Activated naive CD8-positive, alpha-beta T cell (primary cell): ENCODE results near the gene ZBTB33.

ENCODE experiments used
- H3K27ac Mint-ChIP-seq: one replicate; pipeline ENCODE4 v1.8.0; 2021; ENCODE audit warnings: mixed read lengths
- H3K27me3 Mint-ChIP-seq: one replicate; pipeline ENCODE4 v1.8.0; 2021; ENCODE audit warnings: mixed read lengths
- H3K36me3 Mint-ChIP-seq: one replicate; pipeline ENCODE4 v1.8.0; 2021; ENCODE audit warnings: mixed read lengths
- H3K4me1 Mint-ChIP-seq: one replicate; pipeline ENCODE4 v1.8.0; 2021; ENCODE audit warnings: low read depth, mixed read lengths
- H3K4me3 Mint-ChIP-seq: one replicate; pipeline ENCODE4 v1.8.0; 2021; ENCODE audit warnings: mild to moderate bottlenecking, mixed read lengths
- H3K9me3 Mint-ChIP-seq: one replicate; pipeline ENCODE4 v1.8.0; 2021; ENCODE audit warnings: low read depth, mixed read lengths

Gene ZBTB33

DNA sequence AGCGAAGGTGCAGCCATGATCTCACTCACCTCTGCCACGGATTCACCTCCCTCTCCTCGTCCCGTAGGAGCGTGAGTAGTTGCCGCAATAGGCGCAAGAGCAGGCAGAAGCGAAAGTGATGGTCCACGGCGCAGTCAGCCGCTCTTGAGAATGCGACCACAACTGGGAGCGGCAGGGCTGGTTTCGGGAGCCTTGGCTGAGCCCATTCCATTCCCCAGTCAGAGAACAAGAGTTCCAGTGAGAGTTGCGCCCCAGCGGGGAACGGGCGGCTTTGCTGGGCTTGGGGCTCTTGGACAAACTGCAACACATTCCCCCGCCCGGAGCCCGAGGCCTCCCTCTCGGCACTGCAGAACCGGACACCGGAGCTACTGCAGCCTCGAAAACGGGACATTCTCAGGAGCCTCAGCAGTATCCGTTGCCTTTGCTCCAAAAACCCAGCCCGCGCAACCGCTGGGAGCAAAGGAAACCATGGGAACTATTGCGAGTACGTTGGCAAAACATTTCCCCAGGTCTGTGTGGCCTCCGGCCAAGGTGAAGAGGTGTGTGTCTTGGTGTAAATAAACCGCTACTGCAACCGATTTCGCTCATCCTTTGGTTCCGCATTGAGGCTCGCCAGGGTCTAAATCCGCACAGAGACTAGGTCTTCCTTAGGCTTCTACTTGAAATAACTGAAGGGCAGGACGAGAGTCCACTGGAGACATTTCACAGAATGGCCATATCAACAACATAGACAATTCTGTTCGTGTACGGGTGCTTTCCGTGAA is 5.7 kb upstream of the ZBTB33 start:
- Mint-ChIP-seq H3K9me3 (no peaks in the 10 kb centered on the region), H3K27ac (peak overlapping the region; percentile 92), H3K4me3 (peak overlapping the region; percentile 99), H3K27me3 (no peaks in the 10 kb centered on the region), H3K36me3 (no peaks in the 10 kb centered on the region), H3K4me1 (peaks cover 27% of the 10 kb centered on the region)

DNA sequence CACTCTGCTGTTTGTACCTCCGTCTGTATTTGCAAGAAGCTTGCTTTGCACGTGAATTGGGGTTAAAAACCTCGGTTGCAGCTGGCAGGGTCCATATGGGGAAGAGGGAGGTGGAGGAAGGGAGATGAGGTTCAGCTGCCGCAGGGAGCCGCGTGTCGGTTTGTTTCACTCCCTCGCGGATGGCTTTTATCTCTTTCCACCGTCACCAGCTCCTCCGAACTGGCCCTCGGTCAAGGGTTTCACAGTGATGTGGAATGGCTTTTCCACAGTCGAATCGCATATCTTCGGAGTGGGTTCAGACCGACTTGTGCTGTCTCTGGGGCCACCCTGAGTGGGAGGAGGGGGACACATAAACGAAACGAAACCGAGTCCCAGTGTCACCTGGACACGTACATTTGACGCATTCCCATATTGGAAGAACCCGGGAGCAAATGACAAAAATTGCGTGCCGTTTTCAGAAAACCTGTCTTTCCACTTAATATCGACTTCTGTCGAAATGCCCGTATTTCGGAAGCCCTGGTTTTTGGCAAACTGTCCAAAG is 929 bp downstream of the ZBTB33 start:
- H3K4me1 Mint-ChIP-seq: peaks cover 37% of the 10 kb centered on the region
- peak overlapping the region; percentile 81 for H3K27ac Mint-ChIP-seq
- peaks cover 3% of the 10 kb centered on the region for H3K36me3 Mint-ChIP-seq
- no peaks in the 10 kb centered on the region for H3K27me3 Mint-ChIP-seq
- H3K4me3 Mint-ChIP-seq: peak overlapping the region; percentile 92
- H3K9me3 Mint-ChIP-seq: no peaks in the 10 kb centered on the region

DNA sequence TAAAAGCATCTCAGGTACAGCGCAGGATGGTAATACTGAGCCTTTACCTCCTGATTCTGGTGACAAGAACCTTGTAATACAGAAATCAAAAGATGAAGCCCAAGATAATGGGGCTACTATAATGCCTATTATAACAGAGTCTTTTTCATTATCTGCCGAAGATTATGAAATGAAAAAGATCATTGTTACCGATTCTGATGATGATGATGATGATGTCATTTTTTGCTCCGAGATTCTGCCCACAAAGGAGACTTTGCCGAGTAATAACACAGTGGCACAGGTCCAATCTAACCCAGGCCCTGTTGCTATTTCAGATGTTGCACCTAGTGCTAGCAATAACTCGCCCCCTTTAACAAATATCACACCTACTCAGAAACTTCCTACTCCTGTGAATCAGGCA is 3.2 kb downstream of the ZBTB33 start:
- Mint-ChIP-seq H3K4me3 (no peak overlapping the region), H3K4me1 (peaks cover 44% of the 10 kb centered on the region), H3K9me3 (no peaks in the 10 kb centered on the region), H3K36me3 (peaks cover 3% of the 10 kb centered on the region), H3K27me3 (no peaks in the 10 kb centered on the region), H3K27ac (no peak overlapping the region)

DNA sequence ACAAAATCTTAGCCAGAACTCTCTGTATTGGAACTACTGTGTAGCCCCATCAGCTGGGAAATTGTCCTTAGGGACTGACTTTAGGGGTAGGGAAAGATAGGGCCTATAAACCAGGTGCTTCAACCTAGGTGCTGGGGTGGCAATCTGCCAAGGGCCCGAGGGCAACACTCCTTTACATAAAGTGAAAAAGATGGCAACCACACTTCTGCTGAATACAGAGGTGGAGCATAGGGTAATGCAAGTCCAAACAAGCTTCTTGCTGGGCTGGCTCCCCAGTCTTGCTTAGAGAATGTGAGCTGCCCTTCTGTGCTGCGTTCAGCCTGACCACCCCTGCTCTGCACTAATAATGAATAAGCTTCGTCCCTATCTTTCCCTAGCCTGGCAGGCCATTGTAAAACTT is 9.8 kb downstream of the ZBTB33 start:
- Mint-ChIP-seq H3K27me3 (no peaks in the 10 kb centered on the region), H3K27ac (no peak overlapping the region), H3K36me3 (no peaks in the 10 kb centered on the region), H3K4me1 (peaks cover 17% of the 10 kb centered on the region), H3K9me3 (no peaks in the 10 kb centered on the region), H3K4me3 (no peak overlapping the region)

DNA sequence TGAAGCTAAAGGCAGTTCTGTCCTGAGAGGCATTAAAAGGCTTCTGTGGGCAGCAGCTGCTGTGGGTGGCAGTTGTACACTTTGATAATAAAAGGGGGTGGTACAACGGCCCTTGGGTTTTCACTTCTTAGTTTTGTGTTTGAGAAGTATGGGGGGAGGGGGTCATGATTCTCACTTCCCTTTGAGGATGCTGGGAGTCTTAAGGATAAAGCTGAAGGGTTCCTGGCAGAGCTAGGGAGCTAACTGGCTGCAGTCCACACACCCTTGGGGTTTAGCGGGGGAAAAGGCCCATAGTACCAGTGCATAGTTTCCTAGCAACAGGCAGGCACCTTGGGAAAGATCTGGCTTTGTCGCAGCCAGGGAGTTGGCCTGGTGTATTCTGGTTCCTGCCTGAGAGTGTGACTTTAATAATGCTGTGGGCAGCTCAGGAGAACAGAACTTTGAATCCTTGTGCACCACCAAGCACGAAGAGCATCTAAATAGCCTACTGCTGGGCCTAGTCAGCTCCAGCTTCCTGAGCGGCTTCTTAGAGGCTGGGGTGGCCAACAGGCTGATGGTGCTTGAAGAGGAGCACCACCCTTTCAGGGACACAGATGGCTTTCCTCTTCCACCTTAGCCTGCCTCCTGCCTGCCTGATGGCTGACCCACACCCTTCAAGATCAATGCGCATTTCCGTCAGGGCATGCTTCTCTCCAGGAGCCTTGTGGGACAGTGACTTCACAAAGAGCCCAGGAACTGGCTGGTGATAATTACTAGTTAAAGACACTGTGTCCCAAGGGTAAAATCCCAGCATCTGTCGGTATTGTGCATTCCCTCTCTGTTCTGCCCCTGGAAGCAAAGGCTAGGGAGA is 12.5 kb downstream of the ZBTB33 start:
- Mint-ChIP-seq H3K27ac (no peak overlapping the region), H3K36me3 (no peaks in the 10 kb centered on the region), H3K4me1 (no peaks in the 10 kb centered on the region), H3K4me3 (no peak overlapping the region), H3K9me3 (no peaks in the 10 kb centered on the region), H3K27me3 (no peaks in the 10 kb centered on the region)

DNA sequence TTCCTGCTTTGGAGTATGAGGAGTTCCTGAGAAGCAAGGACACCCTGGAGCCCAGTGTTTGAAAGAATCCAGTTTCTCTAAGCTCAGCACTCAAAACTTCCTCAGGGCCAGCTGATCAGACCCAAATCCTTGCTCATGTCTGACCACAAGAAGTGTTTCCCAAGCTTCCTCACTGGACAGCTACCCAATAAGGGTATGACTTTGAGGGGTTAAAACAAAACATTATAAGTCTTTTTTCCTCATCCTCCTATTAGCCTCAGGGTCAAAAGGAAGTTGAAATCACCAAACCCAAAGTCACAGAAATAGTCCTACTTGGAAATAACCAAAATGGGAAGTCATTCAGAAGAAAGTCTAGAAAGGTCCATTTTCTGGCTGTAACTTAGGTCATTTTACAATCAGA is 13.7 kb downstream of the ZBTB33 start:
- no peaks in the 10 kb centered on the region for H3K9me3 Mint-ChIP-seq
- no peaks in the 10 kb centered on the region for H3K36me3 Mint-ChIP-seq
- H3K4me1 Mint-ChIP-seq: peaks cover 4% of the 10 kb centered on the region
- H3K4me3 Mint-ChIP-seq: no peak overlapping the region
- no peaks in the 10 kb centered on the region for H3K27me3 Mint-ChIP-seq
- H3K27ac Mint-ChIP-seq: no peak overlapping the region

DNA sequence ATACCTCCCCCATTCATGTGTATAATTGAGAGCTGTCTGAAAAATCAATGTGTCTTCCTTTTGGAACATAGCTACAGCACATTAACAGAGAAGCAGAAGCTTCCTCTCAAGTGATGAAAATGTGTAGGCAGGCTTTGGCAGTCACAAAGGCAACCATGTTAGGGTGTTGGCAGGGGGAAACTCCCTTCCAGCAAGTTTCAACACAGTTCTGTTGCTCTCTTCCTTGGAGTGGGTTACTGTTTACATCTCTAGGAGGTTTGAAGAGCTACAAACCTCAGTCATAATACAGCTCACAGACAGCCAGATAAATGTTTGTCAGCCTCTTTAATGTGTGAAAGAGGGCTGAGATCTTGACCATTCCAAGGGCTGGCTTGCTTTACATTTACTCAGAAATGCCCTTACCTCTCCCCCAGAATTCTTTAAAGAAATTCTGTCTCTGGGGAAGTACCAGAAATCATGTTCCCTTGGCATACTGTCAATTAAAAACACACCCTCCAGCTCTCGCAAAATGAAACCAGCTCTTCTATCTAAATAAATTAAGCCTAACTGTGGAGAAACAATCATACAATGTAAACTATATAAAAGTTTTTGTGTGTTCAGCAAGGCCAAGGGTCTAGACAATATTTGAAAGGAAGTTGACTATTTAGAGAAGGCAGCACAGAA is 18.9 kb downstream of the ZBTB33 start:
- Mint-ChIP-seq H3K36me3 (no peaks in the 10 kb centered on the region), H3K4me1 (peaks cover 10% of the 10 kb centered on the region), H3K27me3 (no peaks in the 10 kb centered on the region), H3K9me3 (no peaks in the 10 kb centered on the region), H3K27ac (no peak overlapping the region), H3K4me3 (no peak overlapping the region)

DNA sequence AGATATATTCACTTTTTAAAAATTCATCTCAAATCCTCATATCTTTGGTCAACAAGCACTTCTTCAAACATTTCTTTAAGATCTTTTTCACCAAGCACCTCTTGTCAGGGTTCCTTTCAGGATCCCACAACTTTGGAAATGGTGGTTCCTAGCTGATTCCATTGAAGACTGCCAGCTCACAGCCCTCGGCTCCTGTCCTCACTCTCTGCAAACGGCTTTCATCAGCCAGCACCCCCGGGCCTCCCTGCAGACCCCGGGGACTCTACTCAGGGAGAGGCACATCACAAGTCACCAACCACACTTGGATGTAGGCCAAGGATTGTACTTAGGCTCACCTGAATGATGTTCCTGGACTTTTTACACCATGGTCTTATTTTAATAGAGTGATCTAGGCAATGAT is 20.0 kb downstream of the ZBTB33 start:
- no peaks in the 10 kb centered on the region for H3K9me3 Mint-ChIP-seq
- no peak overlapping the region for H3K27ac Mint-ChIP-seq
- no peak overlapping the region for H3K4me3 Mint-ChIP-seq
- H3K36me3 Mint-ChIP-seq: no peaks in the 10 kb centered on the region
- H3K4me1 Mint-ChIP-seq: peaks cover 10% of the 10 kb centered on the region
- H3K27me3 Mint-ChIP-seq: no peaks in the 10 kb centered on the region

DNA sequence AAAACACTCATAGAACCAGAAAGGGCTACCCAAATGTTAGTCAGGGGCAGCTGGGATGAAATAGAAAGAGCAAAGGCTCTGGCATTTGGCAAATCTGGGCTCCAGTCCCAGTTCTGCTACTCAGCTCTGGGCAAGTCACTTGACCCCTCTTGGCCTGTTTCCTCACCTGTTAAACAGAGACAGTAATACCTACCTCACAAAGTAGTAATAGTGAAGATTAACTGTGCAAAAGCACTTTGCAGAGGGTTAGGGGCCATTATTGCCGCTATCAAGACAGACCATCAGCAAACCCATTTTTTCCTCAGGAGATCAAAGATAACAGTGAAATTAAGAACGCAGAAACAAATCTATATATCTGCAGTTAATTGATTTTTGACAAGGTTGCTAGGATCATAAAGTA is 20.6 kb downstream of the ZBTB33 start:
- Mint-ChIP-seq H3K9me3 (no peaks in the 10 kb centered on the region), H3K4me3 (no peak overlapping the region), H3K27ac (no peak overlapping the region), H3K36me3 (no peaks in the 10 kb centered on the region), H3K27me3 (no peaks in the 10 kb centered on the region), H3K4me1 (peaks cover 10% of the 10 kb centered on the region)

DNA sequence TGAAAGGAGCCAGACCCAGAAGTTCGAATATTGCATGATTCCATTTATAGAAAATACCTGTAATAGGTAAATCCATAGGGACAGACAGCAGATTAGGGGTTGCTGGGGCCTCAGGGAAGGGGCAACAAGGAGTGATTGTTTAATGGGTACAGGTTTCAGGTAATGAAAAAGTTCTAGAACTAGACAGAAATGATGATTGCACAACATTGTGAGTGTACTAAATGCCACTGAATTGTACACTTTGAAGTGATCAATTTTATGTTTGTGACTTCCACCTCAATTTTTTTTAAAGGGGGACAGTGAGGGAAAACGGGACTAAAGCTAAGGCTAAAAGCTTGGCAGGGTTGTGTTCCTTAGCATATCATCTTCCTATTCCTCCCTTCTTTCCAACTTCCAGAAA is 23.5 kb downstream of the ZBTB33 start:
- H3K9me3 Mint-ChIP-seq: no peaks in the 10 kb centered on the region
- H3K27ac Mint-ChIP-seq: no peak overlapping the region
- peaks cover 8% of the 10 kb centered on the region for H3K4me1 Mint-ChIP-seq
- no peak overlapping the region for H3K4me3 Mint-ChIP-seq
- no peaks in the 10 kb centered on the region for H3K27me3 Mint-ChIP-seq
- no peaks in the 10 kb centered on the region for H3K36me3 Mint-ChIP-seq

DNA sequence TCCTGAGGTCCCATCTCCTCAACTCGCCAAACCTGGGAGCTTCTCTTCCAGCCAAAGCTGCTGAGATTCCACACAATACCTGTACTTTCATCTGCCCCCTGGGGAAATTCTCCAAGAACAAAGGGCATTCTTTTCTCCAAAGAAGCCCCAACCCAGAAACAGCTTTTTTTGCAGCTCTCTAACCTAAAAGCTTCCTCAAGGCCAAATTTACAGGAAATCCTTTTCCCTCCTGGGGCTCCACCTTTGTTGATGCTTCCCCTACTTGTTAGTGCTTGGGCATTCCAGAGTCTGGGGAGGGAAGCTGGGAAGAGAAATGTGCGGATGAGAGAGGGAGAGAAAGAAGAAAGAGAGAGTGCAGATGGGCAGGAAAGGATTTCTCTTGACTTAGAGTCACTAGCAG is 24.3 kb downstream of the ZBTB33 start:
- Mint-ChIP-seq H3K9me3 (no peaks in the 10 kb centered on the region), H3K36me3 (no peaks in the 10 kb centered on the region), H3K27me3 (no peaks in the 10 kb centered on the region), H3K4me3 (no peak overlapping the region), H3K4me1 (peaks cover 1% of the 10 kb centered on the region), H3K27ac (no peak overlapping the region)

DNA sequence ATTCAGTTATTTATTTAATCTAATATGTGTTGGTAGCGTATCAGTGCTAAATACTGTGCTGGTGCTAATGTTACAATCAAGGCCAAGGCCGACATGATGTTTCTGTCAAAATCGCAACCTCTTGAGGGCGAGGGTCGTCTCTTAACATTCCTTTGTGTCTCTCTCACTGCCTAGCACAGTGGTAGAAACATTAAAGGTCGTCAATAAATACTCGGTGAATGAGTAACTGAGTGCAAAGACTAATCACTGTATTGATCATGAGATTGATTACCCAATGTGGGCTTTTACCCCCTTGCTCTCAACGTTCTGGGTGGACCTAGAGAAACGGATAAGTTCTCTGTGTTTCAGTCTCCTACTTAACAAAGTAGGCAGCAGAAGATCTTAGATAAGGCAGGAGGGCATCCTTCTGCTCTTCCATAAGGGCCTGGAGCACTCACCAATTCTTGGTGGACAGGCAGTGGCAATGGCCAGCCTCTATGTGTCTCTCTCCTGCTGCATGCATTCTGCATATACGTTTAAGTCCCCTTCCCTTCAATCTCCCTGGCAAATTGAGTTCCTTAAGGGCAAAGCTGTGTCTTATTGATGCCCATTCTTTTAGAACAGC is 30.5 kb downstream of the ZBTB33 start:
- no peak overlapping the region for H3K4me3 Mint-ChIP-seq
- no peaks in the 10 kb centered on the region for H3K36me3 Mint-ChIP-seq
- H3K27me3 Mint-ChIP-seq: no peaks in the 10 kb centered on the region
- H3K9me3 Mint-ChIP-seq: no peaks in the 10 kb centered on the region
- no peaks in the 10 kb centered on the region for H3K4me1 Mint-ChIP-seq
- no peak overlapping the region for H3K27ac Mint-ChIP-seq

DNA sequence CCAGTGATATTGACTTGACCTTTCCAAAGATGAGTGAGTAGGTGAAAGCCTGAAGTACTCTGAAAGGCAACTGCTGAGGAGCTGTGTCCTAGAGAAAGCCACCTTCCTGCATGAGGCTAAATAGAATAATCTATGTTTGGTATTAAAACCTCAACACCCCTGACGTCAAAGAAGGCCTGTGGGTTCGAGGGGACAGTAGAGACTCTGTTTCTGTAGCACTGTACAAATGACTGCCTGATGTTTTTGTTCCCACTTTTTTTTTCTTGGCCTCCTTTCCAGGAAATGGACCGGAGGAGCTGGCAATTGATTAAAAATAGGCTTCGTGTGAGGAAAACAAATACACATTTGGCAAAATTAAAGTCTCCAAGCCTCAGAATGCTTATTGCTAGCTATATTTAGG is 31.1 kb downstream of the ZBTB33 start:
- no peaks in the 10 kb centered on the region for H3K4me1 Mint-ChIP-seq

DNA sequence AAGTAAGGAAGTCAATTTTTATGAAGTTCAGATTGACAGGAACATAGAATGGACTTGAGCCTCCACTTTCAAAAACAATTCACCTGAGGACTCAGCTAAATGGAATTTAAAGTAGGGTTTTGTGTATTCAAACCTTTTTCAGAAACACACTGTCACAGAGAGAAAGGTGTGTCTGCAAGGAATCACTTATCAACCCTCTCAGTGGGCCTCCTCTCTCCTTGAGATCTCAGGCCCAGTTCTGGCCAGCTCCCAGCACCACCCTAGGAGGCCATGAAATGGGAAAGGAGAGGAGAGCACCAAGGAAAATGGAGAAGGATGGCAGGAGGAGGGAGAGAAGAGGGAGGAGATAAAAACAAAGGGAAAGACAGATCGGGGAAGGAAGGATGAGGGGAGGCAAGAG is 32.1 kb downstream of the ZBTB33 start:
- H3K4me3 Mint-ChIP-seq: no peak overlapping the region
- H3K27me3 Mint-ChIP-seq: no peaks in the 10 kb centered on the region
- H3K36me3 Mint-ChIP-seq: no peaks in the 10 kb centered on the region
- no peaks in the 10 kb centered on the region for H3K9me3 Mint-ChIP-seq
- no peak overlapping the region for H3K27ac Mint-ChIP-seq
- H3K4me1 Mint-ChIP-seq: no peaks in the 10 kb centered on the region

More for the DNA sequence above, 31.1 kb downstream of the ZBTB33 start:
- H3K27ac Mint-ChIP-seq: no peak overlapping the region
- H3K27me3 Mint-ChIP-seq: no peaks in the 10 kb centered on the region
- no peaks in the 10 kb centered on the region for H3K36me3 Mint-ChIP-seq
- H3K9me3 Mint-ChIP-seq: no peaks in the 10 kb centered on the region
- H3K4me3 Mint-ChIP-seq: no peak overlapping the region
